ENCODE measurements around the gene MLIP.
A peak's percentile ranks its signal among the peaks of the same experiment; 100 is the strongest.

MLIP gene

DNA sequence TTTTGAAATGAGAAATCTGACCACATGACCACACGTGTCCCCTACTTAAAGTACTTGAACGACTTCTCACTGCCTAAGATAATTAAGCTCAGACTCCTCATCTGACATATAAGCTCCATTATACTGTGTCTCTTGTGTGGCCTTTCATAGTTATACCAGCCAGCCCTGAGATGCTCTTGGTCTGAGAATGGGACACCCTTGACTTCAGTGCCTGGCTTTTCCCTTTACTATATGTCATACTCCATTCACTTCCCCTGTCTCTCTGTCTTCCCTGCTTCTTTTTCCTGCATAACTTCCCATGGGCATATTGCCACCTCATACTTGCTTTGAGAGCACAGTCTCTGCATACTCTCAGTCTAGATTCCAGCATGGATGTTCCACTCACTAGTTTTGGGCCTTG is 143.6 kb downstream of the MLIP start:
- H3K4me3 ChIP-seq (ENCODE audit: low read length) = no peak overlapping the region
- H3K9ac ChIP-seq (ENCODE audit: low read depth, low read length) = no peak overlapping the region
- H3K4me1 ChIP-seq (ENCODE audit: insufficient read depth, low read length) = peaks cover 3% of the 10 kb centered on the region; the same call in 1 of the 2 replicates
- no peaks in the 10 kb centered on the region for H3K27me3 ChIP-seq (ENCODE audit: insufficient read depth, low read length)
- no peaks in the 10 kb centered on the region for H3K36me3 ChIP-seq (ENCODE audit: insufficient read depth, low read length)
- 93% methylated on average over 2 of the region's 2 CpGs for WGBS
- no peak overlapping the region for H3K27ac ChIP-seq (ENCODE audit: low read depth, low read length)
- H3K9me3 ChIP-seq (ENCODE audit: insufficient read depth, low read depth, low read length) = no peaks in the 10 kb centered on the region

DNA sequence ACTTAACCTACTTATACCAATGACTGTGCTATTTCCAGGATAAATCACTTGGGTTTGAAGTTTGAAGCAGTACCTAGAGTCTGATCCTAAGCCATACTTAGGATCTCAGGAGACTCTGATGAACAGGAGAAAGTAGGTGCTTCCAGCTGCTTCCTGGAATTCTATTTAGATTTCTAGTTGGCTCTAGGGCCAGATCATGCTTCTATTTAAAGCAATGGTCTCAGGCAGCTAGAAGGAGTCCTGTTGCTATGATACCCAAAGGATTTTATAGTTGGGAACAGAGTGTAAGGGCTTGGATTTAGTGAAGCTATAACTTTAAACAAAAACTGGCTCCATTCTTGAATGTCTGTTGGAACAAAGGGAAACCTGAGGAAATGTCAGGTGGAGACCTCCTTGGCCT is 144.6 kb downstream of the MLIP start:
- peaks cover 3% of the 10 kb centered on the region; the same call in 1 of the 2 replicates for H3K4me1 ChIP-seq (ENCODE audit: insufficient read depth, low read length)
- no peak overlapping the region for H3K4me3 ChIP-seq (ENCODE audit: low read length)
- H3K9ac ChIP-seq (ENCODE audit: low read depth, low read length) = no peak overlapping the region
- H3K36me3 ChIP-seq (ENCODE audit: insufficient read depth, low read length) = no peaks in the 10 kb centered on the region
- H3K27me3 ChIP-seq (ENCODE audit: insufficient read depth, low read length) = no peaks in the 10 kb centered on the region
- no peaks in the 10 kb centered on the region for H3K9me3 ChIP-seq (ENCODE audit: insufficient read depth, low read depth, low read length)
- no peak overlapping the region for H3K27ac ChIP-seq (ENCODE audit: low read depth, low read length)

DNA sequence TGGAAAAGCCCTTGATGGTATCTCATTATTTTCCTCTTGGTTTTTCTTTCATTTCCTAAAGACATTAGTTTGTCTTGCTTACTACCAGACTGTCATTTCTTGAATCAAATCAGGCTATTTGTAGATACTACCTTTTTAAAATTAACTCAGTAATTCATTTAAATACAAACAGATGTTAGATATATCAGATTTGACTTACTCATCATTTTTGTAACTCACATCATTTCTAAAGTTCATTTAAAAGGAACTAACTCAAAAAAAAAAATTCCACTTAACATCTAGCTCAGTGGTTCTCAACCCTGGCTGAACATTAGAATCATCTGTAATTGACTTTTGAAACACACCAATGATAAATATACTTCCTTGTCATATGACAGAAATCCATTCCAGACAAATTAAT is 148.8 kb downstream of the MLIP start:
- Histone ChIP-seq H3K27me3 (ENCODE audit: insufficient read depth, low read length) (0 out of 2 replicates have a peak, but pooled peaks cover 2% of the 10 kb centered on the region), H3K9ac (ENCODE audit: low read depth, low read length) (no peak overlapping the region), H3K4me3 (ENCODE audit: low read length) (no peak overlapping the region), H3K36me3 (ENCODE audit: insufficient read depth, low read length) (no peaks in the 10 kb centered on the region), H3K4me1 (ENCODE audit: insufficient read depth, low read length) (peaks cover 24% of the 10 kb centered on the region), H3K9me3 (ENCODE audit: insufficient read depth, low read depth, low read length) (no peaks in the 10 kb centered on the region), H3K27ac (ENCODE audit: low read depth, low read length) (no peak overlapping the region)

DNA sequence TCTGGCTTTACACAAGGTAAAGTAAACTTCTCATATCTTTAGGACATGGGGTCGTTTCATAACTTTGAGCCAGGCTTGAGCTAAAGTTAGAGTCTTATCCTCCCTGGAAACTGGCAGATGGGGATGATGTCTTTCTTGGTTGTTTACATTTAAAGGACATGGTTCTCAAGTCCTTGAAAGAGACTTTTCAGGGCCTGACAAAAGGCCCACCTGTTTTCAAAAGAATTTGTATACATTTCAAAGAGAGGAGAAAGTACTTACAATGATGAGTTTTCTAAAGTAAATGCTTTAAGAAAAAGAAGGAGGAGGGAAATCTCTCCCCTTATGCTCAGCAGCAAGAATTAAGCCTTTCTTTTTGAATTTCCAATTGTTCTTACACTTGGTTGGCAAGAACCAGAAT is 151.3 kb downstream of the MLIP start:
- no peak overlapping the region for H3K4me3 ChIP-seq (ENCODE audit: low read length)
- WGBS = 29% methylated on average over 1 of the region's 1 CpG
- peaks cover 24% of the 10 kb centered on the region for H3K4me1 ChIP-seq (ENCODE audit: insufficient read depth, low read length)
- H3K27ac ChIP-seq (ENCODE audit: low read depth, low read length) = peak overlapping the region; percentile 39; the same call in 1 of the 2 replicates
- H3K27me3 ChIP-seq (ENCODE audit: insufficient read depth, low read length) = 0 out of 2 replicates have a peak, but pooled peaks cover 2% of the 10 kb centered on the region
- H3K9me3 ChIP-seq (ENCODE audit: insufficient read depth, low read depth, low read length) = no peaks in the 10 kb centered on the region
- no peaks in the 10 kb centered on the region for H3K36me3 ChIP-seq (ENCODE audit: insufficient read depth, low read length)
- no peak overlapping the region for H3K9ac ChIP-seq (ENCODE audit: low read depth, low read length)

DNA sequence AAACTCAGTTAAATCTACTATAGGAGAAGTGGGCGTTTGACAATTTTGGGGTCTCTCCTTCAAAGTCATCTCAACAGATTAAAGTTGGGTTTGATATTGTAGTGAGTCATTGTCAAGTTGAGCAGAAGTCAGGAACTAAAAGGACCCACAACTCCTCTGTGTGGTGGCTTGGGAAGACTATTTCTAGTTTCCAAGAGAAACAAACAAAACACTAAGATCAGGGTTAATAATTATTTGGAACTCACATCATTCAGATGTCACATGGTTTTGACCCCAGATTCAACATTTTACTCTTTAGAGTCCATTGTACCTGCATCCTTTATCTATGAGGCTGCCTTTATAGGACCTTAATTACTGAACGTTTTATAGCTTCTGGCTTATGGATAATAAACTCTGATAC is 151.7 kb downstream of the MLIP start:
- H3K27me3 ChIP-seq (ENCODE audit: insufficient read depth, low read length) = 0 out of 2 replicates have a peak, but pooled peaks cover 2% of the 10 kb centered on the region
- no peaks in the 10 kb centered on the region for H3K9me3 ChIP-seq (ENCODE audit: insufficient read depth, low read depth, low read length)
- H3K4me1 ChIP-seq (ENCODE audit: insufficient read depth, low read length) = peaks cover 24% of the 10 kb centered on the region
- H3K36me3 ChIP-seq (ENCODE audit: insufficient read depth, low read length) = no peaks in the 10 kb centered on the region
- H3K9ac ChIP-seq (ENCODE audit: low read depth, low read length) = no peak overlapping the region
- no peak overlapping the region for H3K4me3 ChIP-seq (ENCODE audit: low read length)
- WGBS = 81% methylated on average over 1 of the region's 2 CpGs
- peak overlapping the region; percentile 39; the same call in 1 of the 2 replicates for H3K27ac ChIP-seq (ENCODE audit: low read depth, low read length)

DNA sequence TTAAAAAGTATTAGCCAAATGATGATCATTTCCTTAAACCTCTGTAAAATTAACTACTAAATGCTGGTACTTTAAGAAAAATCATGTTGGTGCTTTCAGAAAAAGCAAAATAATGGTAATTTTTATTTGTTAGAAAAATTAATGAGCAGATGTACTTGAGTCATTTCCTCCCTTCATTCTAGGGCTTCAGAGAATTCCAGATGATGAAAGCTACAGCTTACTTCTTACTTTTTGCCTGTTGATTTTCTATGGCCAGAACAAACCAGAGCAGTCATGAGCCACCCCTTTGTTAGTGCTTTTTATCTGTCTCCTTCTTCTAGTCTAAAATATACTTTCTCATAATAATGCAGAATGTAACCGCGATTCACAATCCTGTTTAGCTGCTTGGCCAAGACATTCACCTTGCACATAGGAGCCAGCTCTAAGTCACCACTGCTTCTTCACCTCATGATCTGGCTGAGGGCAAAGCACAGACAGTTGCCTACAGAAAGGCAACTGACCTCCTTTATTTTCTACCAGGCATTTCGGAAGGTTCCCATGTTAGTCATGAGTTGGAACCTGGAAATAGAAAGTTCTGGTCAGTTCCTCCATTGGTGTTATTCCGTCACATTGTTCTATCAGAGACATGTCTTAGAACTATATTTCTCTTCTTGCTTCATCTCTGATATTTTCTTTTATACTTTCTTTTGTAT is 153.5 kb downstream of the MLIP start:
- H3K27me3 ChIP-seq (ENCODE audit: insufficient read depth, low read length) = 0 out of 2 replicates have a peak, but pooled peaks cover 2% of the 10 kb centered on the region
- H3K9ac ChIP-seq (ENCODE audit: low read depth, low read length) = no peak overlapping the region
- H3K4me1 ChIP-seq (ENCODE audit: insufficient read depth, low read length) = peaks cover 20% of the 10 kb centered on the region
- no peaks in the 10 kb centered on the region for H3K36me3 ChIP-seq (ENCODE audit: insufficient read depth, low read length)
- no peak overlapping the region for H3K4me3 ChIP-seq (ENCODE audit: low read length)
- no peak overlapping the region for H3K27ac ChIP-seq (ENCODE audit: low read depth, low read length)
- WGBS = 98% methylated on average over 4 of the region's 4 CpGs
- no peaks in the 10 kb centered on the region for H3K9me3 ChIP-seq (ENCODE audit: insufficient read depth, low read depth, low read length)

DNA sequence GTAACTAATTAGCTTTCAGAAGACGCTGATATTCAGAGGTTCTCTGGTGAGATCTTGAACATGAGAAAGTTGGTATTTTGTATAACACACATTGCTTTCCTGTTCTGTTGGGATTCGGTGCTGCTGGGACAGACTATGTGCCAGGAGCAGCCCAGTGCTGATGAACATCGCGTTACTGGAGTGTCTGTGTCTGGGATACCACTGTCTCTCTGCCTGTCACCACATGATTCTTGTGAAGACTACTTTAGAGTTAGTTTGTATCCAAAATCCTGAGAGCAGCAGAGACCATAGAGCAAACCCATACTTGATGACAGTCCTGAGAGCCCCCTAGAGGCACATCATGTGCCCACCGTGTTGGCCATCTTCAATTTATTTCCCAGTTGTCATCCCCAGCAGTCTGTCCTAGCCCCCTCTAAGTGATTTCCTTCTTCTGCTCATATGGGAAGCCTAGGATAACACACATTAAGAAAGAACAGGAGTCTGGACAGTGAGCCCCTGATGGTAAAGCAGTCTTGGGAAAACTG is 155.2 kb downstream of the MLIP start:
- 81% methylated on average over 5 of the region's 5 CpGs for WGBS
- Histone ChIP-seq H3K4me3 (ENCODE audit: low read length) (no peak overlapping the region), H3K27me3 (ENCODE audit: insufficient read depth, low read length) (0 out of 2 replicates have a peak, but pooled peaks cover 2% of the 10 kb centered on the region), H3K9ac (ENCODE audit: low read depth, low read length) (no peak overlapping the region), H3K9me3 (ENCODE audit: insufficient read depth, low read depth, low read length) (no peaks in the 10 kb centered on the region), H3K27ac (ENCODE audit: low read depth, low read length) (no peak overlapping the region), H3K4me1 (ENCODE audit: insufficient read depth, low read length) (peaks cover 20% of the 10 kb centered on the region), H3K36me3 (ENCODE audit: insufficient read depth, low read length) (no peaks in the 10 kb centered on the region)

DNA sequence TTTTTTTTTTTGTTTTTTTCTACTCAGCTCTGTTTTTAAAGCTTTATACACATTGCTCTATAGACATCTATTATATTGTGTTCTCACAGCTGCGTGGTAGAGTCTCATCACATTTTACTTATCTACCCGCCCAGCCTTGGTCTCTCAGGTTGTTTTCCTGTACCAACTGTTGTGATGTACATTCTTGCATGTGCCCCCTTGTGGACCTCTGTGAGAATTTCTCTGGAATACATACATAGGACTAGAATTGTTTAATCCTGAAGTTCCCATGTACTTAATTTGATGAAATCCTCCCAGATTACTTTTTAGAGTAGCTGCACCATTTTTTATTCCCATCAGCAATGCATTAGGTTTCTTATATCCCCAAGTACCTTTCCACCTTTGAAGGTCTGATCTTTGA is 156.6 kb downstream of the MLIP start:
- H3K9ac ChIP-seq (ENCODE audit: low read depth, low read length) = no peak overlapping the region
- H3K4me3 ChIP-seq (ENCODE audit: low read length) = no peak overlapping the region
- H3K27ac ChIP-seq (ENCODE audit: low read depth, low read length) = no peak overlapping the region
- no peaks in the 10 kb centered on the region for H3K27me3 ChIP-seq (ENCODE audit: insufficient read depth, low read length)
- no peaks in the 10 kb centered on the region for H3K36me3 ChIP-seq (ENCODE audit: insufficient read depth, low read length)
- no peaks in the 10 kb centered on the region for H3K9me3 ChIP-seq (ENCODE audit: insufficient read depth, low read depth, low read length)
- WGBS = 93% methylated on average over 2 of the region's 2 CpGs
- peaks cover 10% of the 10 kb centered on the region; the same call in 1 of the 2 replicates for H3K4me1 ChIP-seq (ENCODE audit: insufficient read depth, low read length)

DNA sequence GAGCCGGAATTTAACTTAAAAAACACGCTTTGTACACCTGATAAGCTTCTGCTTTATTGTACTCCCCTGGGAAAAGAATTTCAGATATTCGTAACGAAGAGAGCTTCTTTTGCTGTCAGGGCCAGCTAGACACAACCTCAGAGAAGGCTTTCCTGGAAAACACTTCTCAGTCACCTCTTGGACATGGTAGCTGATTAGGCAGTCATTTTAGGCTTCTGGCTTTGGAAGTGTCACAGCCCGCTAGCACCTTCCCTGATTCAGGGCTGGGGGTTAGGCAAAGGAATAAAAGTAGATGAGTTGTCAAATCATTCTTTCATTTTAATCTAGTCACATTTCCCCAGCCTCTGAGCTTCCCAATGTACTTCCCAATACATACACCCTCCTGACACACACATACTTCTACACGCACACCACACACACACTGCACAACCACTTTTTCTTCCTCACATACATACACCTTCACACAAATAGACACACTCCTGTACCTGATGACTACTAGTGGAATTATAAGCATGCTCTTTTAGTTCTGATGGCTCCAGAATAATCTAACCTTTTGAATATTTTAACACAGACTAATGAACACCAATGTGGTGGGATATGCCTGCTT is 162.1 kb downstream of the MLIP start:
- Histone ChIP-seq H3K36me3 (ENCODE audit: insufficient read depth, low read length) (no peaks in the 10 kb centered on the region), H3K9me3 (ENCODE audit: insufficient read depth, low read depth, low read length) (no peaks in the 10 kb centered on the region), H3K4me3 (ENCODE audit: low read length) (no peak overlapping the region), H3K4me1 (ENCODE audit: insufficient read depth, low read length) (no peaks in the 10 kb centered on the region), H3K27me3 (ENCODE audit: insufficient read depth, low read length) (no peaks in the 10 kb centered on the region), H3K9ac (ENCODE audit: low read depth, low read length) (no peak overlapping the region), H3K27ac (ENCODE audit: low read depth, low read length) (no peak overlapping the region)
- 92% methylated on average over 6 of the region's 6 CpGs for WGBS

DNA sequence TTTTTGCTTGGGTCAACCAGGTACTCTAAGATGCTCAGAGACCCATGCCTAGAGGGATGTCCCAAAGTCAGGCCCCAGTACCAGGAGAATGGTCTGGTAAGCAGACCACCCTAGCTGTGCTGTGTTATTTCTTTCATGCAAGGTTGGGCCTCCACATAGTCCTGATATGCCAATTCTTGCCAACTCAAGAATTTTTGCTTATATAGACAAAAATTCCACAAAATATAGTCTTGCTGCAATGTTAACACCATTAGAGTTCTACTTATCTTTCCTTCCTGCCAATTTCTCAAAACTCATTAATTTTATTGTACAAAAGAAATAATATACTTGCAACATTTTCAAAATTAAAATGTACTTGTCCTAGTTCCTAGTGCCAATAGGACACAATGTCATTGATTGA is 163.1 kb downstream of the MLIP start:
- H3K9me3 ChIP-seq (ENCODE audit: insufficient read depth, low read depth, low read length) = no peaks in the 10 kb centered on the region
- H3K4me1 ChIP-seq (ENCODE audit: insufficient read depth, low read length) = no peaks in the 10 kb centered on the region
- H3K36me3 ChIP-seq (ENCODE audit: insufficient read depth, low read length) = no peaks in the 10 kb centered on the region
- H3K27me3 ChIP-seq (ENCODE audit: insufficient read depth, low read length) = no peaks in the 10 kb centered on the region
- H3K27ac ChIP-seq (ENCODE audit: low read depth, low read length) = no peak overlapping the region
- no peak overlapping the region for H3K4me3 ChIP-seq (ENCODE audit: low read length)
- no peak overlapping the region for H3K9ac ChIP-seq (ENCODE audit: low read depth, low read length)

DNA sequence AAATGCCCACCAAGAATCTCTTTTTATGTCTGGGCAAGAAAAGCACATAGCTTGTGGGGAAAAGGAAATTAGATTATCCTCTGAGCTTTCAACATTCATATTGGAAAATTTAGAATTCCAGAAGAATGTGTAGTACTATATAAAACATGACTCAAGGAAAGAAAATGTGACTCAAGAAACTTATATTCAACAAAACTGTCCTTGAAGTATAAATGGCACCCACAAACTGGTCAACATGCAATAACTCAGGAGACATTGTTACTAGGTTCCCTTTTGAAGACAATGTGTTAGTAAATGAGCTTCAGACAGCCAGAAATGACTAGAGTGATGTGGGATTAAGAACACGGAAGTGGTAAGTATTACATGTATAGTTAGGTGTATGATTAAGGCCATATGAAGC is 170.9 kb downstream of the MLIP start:
- Histone ChIP-seq H3K27ac (ENCODE audit: low read depth, low read length) (no peak overlapping the region), H3K9ac (ENCODE audit: low read depth, low read length) (no peak overlapping the region)
- WGBS = 91% methylated on average over 1 of the region's 1 CpG

More for the DNA sequence above, 170.9 kb downstream of the MLIP start:
- Histone ChIP-seq H3K4me1 (ENCODE audit: insufficient read depth, low read length) (no peaks in the 10 kb centered on the region), H3K36me3 (ENCODE audit: insufficient read depth, low read length) (no peaks in the 10 kb centered on the region), H3K9me3 (ENCODE audit: insufficient read depth, low read depth, low read length) (no peaks in the 10 kb centered on the region), H3K27me3 (ENCODE audit: insufficient read depth, low read length) (no peaks in the 10 kb centered on the region), H3K4me3 (ENCODE audit: low read length) (no peak overlapping the region)
